ENCODE data around the gene PWWP2B.

DNA sequence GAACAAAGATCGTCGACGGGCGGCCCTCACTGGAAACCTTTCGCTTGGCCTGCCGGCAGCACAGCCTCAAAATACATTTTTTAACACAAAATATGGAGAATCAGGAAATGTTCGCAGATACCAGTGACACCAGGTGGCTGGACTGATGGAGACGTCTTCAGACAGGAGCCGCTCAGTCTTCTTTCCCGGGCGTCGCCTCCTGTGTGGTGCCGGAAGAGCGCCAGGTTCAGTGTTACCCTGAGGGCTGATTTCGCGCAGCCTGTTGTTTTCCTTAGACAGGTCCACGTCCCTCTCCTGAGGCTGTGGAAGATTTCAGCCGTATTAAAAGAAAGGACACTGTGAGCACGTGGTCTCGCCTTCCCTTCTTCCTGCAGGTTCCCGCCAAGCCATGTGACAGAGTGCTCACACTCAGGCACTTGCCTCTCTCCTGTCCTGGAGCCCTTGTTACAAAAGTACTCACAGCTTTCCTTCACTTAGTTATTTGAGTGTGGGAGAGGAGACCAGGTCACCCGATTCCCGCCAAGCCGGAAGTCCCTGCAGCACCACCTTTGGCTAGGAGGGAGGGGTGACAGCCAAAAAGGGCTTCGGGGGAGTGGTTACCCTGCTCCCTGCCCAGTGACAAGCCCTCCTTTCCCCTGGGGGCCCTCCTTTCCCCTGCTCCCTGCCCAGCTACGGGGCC is 21.7 kb upstream of the PWWP2B start:
- no peak for TF ChIP-seq CTCF (conservative IDR thresholded peaks at IDR 0.05 in 1 of 2, IDR thresholded peaks at IDR 0.05 in 1 of 2; ENCODE audit: extremely low read depth in 1 of 2, insufficient read depth in 1 of 2, low read depth in 1 of 2, low read length in 2 of 2)
- no peak for TF ChIP-seq EZH2 (IDR thresholded peaks at IDR 0.05; ENCODE audit: borderline replicate concordance, low read length)

Data from mammary epithelial cell (primary cell).